Mesothelial cell of epicardium (in vitro differentiated cells): ENCODE data around the gene APOBEC4. TPM values are rescaled to one million over a fixed set of nuclear protein-coding genes. Genes with fewer than 3 reads are reported as not detected.

Experiments used
- DNase-seq, 2 experiments: peaks; one replicate each; pipeline ENCODE4 v3.0.0; 2021; ENCODE audit warnings: low spot score in 2 of 2; ENCODE audit not compliant: unreplicated experiment in 2 of 2
- H3K27ac Mint-ChIP-seq: 2 replicates; pipeline ENCODE4 v1.8.0; 2021; ENCODE audit warnings: mixed read lengths
- H3K27me3 Mint-ChIP-seq: 2 replicates; pipeline ENCODE4 v1.8.0; 2021; ENCODE audit warnings: low read depth, mixed read lengths
- H3K36me3 Mint-ChIP-seq: 2 replicates; pipeline ENCODE4 v1.8.0; 2021; ENCODE audit warnings: mixed read lengths
- H3K4me1 Mint-ChIP-seq: 2 replicates; pipeline ENCODE4 v1.8.0; 2021; ENCODE audit warnings: mixed read lengths
- H3K4me3 Mint-ChIP-seq: 2 replicates; pipeline ENCODE4 v1.8.0; 2021; ENCODE audit warnings: mild to moderate bottlenecking, moderate library complexity, mixed read lengths
- H3K9me3 Mint-ChIP-seq: 2 replicates; pipeline ENCODE4 v1.8.0; 2021; ENCODE audit warnings: mixed read lengths
- CTCF ChIP-seq: fragments of 200-600 bp; sonication (generic); IDR thresholded peaks from one replicate; pipeline ENCODE4 v1.5.0; 2021; ENCODE audit warnings: antibody characterized with exemption; ENCODE audit not compliant: unreplicated experiment
- total RNA-seq: library from RNA; stranded (reverse); gene quantifications from 3 replicates; pipeline ENCODE4 v1.2.1, GENCODE V29; 2021

The APOBEC4 gene
- not detected in 3 replicates for total RNA-seq

- Mint-ChIP-seq H3K9me3 (no peaks in the 10 kb centered on the region), H3K4me3 (no peak within 1 kb of the TSS), H3K4me1 (peaks cover 11% of the 10 kb centered on the region), H3K27ac (no peak within 1 kb of the TSS), H3K27me3 (no peaks in the 10 kb centered on the region), H3K36me3 (no peaks in the 10 kb centered on the region)
- no peak for TF ChIP-seq CTCF
- no peak for DNase-seq
Measured at GRCh38 chr1:183652547-183653461, at the start of gene APOBEC4. Gene APOBEC4, minus strand, starts transcription at chr1:183653316. Its CDS starts 4,535 bp downstream, at chr1:183648781.

- peaks cover 30% of the 10 kb centered on the region for H3K4me1 Mint-ChIP-seq
- H3K9me3 Mint-ChIP-seq, result no peaks in the 10 kb centered on the region
- H3K36me3 Mint-ChIP-seq, result no peaks in the 10 kb centered on the region
- no peaks in the 10 kb centered on the region for H3K27me3 Mint-ChIP-seq
- H3K27ac Mint-ChIP-seq, result no peak overlapping the region
- no peak overlapping the region for H3K4me3 Mint-ChIP-seq
- no peak for DNase-seq
- TF ChIP-seq CTCF, result no peak
Measured at GRCh38 chr1:183702813-183703198, 49.7 kb upstream of the APOBEC4 start.

- H3K36me3 Mint-ChIP-seq, result no peaks in the 10 kb centered on the region
- H3K4me1 Mint-ChIP-seq, result peaks cover 32% of the 10 kb centered on the region
- no peak overlapping the region for H3K4me3 Mint-ChIP-seq
- no peak overlapping the region for H3K27ac Mint-ChIP-seq
- no peaks in the 10 kb centered on the region for H3K9me3 Mint-ChIP-seq
- no peaks in the 10 kb centered on the region for H3K27me3 Mint-ChIP-seq
- DNase-seq, result no peak
- TF ChIP-seq CTCF, result no peak
Measured at GRCh38 chr1:183702087-183702812, 49.1 kb upstream of the APOBEC4 start.

- TF ChIP-seq CTCF, result no peak
- Mint-ChIP-seq H3K9me3 (no peaks in the 10 kb centered on the region), H3K27me3 (no peaks in the 10 kb centered on the region), H3K4me1 (peaks cover 54% of the 10 kb centered on the region), H3K36me3 (no peaks in the 10 kb centered on the region), H3K4me3 (no peak overlapping the region), H3K27ac (peak overlapping the region; percentile 83)
- DNase-seq, result no peak
Measured at GRCh38 chr1:183699616-183700160, 46.6 kb upstream of the APOBEC4 start.

- H3K4me3 Mint-ChIP-seq, result no peak overlapping the region
- H3K27me3 Mint-ChIP-seq, result no peaks in the 10 kb centered on the region
- H3K9me3 Mint-ChIP-seq, result no peaks in the 10 kb centered on the region
- DNase-seq, result no peak
- TF ChIP-seq CTCF, result no peak
- no peaks in the 10 kb centered on the region for H3K36me3 Mint-ChIP-seq
- H3K4me1 Mint-ChIP-seq, result peaks cover 63% of the 10 kb centered on the region
- H3K27ac Mint-ChIP-seq, result no peak overlapping the region
Measured at GRCh38 chr1:183697814-183698590, 44.9 kb upstream of the APOBEC4 start.
